ENCODE results near the gene SYNPO2.

DNA sequence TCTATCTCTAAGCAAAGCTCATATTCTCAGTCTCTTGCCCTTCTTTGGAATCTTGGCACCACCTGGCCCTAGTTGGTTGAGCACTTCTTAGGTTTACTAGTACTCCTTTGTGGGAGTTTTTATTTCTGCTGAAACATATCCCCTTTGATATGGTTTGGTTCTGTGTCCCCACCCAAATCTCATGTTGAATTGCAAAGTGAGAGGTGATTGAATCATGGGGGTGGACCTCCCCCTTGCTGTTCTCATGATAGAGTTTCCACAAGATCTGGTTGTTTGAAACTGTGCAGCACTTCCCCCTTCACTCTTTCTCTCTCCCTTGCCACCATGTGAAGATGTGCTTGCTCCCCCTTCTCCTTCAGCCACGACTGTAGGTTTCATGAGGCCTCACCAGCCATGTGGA lies 22.2 kb upstream of the SYNPO2 start:
- TF ChIP-seq CTCF (conservative IDR thresholded peaks at IDR 0.05; ENCODE audit: low read depth, low read length), result no peak
- no peak for TF ChIP-seq EZH2 (IDR thresholded peaks at IDR 0.05; ENCODE audit: borderline replicate concordance, low read depth, low read length, poor library complexity, severe bottlenecking)

All from A673 (cell line).